Measurements from ENCODE around the gene ARVCF. TPM values are rescaled to one million over a fixed set of nuclear protein-coding genes. Genes with fewer than 3 reads are reported as not detected.
A peak's percentile ranks its signal among the peaks of the same experiment; 100 is the strongest.

Gene ARVCF
- total and polyA plus RNA-seq, 9 of the 15 experiments (the other 6 are each of a cell fraction or from before 2014, with no cell fraction given), result 0.03 to 97.4 (median 15.6) TPM

- TF ChIP-seq, protein P1, sequence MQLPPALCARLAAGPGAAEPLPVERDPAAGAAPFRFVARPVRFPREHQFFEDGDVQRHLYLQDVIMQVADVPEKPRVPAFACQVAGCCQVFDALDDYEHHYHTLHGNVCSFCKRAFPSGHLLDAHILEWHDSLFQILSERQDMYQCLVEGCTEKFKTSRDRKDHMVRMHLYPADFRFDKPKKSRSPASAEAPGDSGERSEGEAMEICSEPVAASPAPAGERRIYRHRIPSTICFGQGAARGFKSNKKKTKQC (CRISPR knock-in tag; IDR thresholded peaks at IDR 0.05), result no peak
- TF ChIP-seq KLF13 (tag; IDR thresholded peaks at IDR 0.05; ENCODE audit: borderline replicate concordance, low read depth) (peak; percentile 76; the same call in 1 of the 2 replicates), ZNF124 (CRISPR knock-in tag; IDR thresholded peaks at IDR 0.05) (no peak), ZEB2 (IDR thresholded peaks at IDR 0.05) (no peak), CBX8 (IDR thresholded peaks at IDR 0.05; ENCODE audit: borderline replicate concordance, extremely low read depth, low read depth, low read length, poor library complexity, severe bottlenecking) (no peak), ZNF133 (CRISPR knock-in tag; IDR thresholded peaks at IDR 0.05) (peak; percentile 80; the same call in 1 of the 2 replicates), E2F6 (IDR thresholded peaks at IDR 0.05; ENCODE audit: borderline replicate concordance in 1 of 2, extremely low read depth in 1 of 2, insufficient read depth in 1 of 2, insufficient read length in 1 of 2, low read depth in 1 of 2, low read length in 1 of 2, poor library complexity in 1 of 2, severe bottlenecking in 1 of 2) (peak; percentile 56 to 89), HMG20B (CRISPR knock-in tag; IDR thresholded peaks at IDR 0.05) (no peak), HOMEZ (CRISPR knock-in tag; IDR thresholded peaks at IDR 0.05) (peak; percentile 73; the same call in 1 of the 2 replicates), MXD1 (CRISPR knock-in tag; IDR thresholded peaks at IDR 0.05; ENCODE audit: borderline replicate concordance, poor library complexity, severe bottlenecking) (peak; percentile 63), SAP30 (IDR thresholded peaks at IDR 0.05; ENCODE audit: borderline replicate concordance, insufficient read depth, low read depth, low read length, poor library complexity, severe bottlenecking) (peak; percentile 85)
- TF ChIP-seq, protein P2, sequence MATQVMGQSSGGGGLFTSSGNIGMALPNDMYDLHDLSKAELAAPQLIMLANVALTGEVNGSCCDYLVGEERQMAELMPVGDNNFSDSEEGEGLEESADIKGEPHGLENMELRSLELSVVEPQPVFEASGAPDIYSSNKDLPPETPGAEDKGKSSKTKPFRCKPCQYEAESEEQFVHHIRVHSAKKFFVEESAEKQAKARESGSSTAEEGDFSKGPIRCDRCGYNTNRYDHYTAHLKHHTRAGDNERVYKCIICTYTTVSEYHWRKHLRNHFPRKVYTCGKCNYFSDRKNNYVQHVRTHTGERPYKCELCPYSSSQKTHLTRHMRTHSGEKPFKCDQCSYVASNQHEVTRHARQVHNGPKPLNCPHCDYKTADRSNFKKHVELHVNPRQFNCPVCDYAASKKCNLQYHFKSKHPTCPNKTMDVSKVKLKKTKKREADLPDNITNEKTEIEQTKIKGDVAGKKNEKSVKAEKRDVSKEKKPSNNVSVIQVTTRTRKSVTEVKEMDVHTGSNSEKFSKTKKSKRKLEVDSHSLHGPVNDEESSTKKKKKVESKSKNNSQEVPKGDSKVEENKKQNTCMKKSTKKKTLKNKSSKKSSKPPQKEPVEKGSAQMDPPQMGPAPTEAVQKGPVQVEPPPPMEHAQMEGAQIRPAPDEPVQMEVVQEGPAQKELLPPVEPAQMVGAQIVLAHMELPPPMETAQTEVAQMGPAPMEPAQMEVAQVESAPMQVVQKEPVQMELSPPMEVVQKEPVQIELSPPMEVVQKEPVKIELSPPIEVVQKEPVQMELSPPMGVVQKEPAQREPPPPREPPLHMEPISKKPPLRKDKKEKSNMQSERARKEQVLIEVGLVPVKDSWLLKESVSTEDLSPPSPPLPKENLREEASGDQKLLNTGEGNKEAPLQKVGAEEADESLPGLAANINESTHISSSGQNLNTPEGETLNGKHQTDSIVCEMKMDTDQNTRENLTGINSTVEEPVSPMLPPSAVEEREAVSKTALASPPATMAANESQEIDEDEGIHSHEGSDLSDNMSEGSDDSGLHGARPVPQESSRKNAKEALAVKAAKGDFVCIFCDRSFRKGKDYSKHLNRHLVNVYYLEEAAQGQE (IDR thresholded peaks at IDR 0.05; ENCODE audit: borderline replicate concordance), result no peak
- TF ChIP-seq, protein P2 (CRISPR knock-in tag; IDR thresholded peaks at IDR 0.05; ENCODE audit: low read depth), result 0 out of 2 replicates have a peak, but pooled peaks have one; percentile 43
These were observed 471 bp downstream of the ARVCF start (continued) for GRCh38 chr22:20015971-20016733.

Data from K562 (cell line).